ENCODE measurements around the gene GPBAR1.
A peak's percentile ranks its signal among the peaks of the same experiment; 100 is the strongest.

The GPBAR1 gene

DNA sequence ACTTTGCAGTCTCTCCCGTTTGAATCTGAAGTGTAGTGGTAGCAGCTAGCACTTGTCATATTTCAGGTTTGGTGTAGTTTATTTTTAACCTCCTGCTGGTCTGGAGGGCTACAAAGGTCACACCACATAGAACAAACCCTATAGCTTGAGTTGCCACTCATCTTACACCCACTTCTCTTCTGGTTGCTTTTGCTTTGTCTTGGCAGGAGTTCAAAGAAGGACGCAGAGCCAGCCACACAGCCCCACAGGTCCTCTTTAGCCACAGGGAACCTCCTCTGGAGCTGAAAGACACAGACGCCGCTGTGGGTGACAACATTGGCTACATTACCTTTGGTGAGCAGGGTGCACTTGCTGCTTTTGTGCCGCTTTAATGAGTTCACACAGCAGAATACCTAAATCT is 15.6 kb upstream of the GPBAR1 start:
- DNase-seq = no peak

DNA sequence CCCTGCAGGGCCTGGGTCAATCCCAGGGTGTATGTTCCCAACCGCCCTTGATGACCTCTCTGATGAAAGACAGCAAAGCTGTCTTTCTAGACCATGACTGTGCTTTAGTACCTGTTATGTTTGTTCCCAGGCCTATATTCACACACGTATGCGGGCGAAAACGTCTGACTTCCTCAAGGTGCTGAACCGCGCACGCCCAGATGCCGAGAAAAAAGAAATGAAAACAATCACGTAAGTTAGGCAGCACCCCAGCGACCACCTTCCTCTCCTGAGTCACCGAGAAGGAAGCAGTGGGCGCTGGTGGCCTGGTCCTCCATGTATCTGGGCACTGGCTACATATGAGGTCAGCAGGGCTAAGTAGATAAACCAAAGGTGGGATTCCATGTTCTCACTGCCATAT is 11.1 kb upstream of the GPBAR1 start:
- no peak for DNase-seq

- no peak for DNase-seq
Observed at GRCh38 chr2:218252509-218253231, 8.1 kb upstream of the GPBAR1 start.

DNA sequence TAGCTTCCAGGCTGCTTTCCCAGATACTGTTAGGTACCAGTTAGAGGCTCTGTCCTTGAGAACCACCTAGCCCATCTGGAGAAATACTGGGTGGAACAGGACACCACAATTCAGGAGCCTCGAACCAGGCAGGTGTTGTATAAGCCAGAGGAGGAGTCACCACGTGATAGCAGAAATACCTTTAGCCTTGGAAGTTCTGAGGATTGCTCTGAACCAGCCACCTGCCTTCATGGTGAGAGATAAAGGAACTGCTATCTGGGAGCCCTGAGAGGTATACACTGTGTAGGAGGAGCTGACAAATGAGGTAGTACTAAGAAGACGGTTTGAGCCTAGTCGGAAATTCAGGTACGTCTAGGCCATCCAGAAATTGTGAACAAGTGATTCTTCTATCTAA is 7.6 kb upstream of the GPBAR1 start:
- no peak for DNase-seq

GRCh38 chr2:218255446-218255845 is 5.4 kb upstream of the GPBAR1 start:
- no peak for DNase-seq

DNA sequence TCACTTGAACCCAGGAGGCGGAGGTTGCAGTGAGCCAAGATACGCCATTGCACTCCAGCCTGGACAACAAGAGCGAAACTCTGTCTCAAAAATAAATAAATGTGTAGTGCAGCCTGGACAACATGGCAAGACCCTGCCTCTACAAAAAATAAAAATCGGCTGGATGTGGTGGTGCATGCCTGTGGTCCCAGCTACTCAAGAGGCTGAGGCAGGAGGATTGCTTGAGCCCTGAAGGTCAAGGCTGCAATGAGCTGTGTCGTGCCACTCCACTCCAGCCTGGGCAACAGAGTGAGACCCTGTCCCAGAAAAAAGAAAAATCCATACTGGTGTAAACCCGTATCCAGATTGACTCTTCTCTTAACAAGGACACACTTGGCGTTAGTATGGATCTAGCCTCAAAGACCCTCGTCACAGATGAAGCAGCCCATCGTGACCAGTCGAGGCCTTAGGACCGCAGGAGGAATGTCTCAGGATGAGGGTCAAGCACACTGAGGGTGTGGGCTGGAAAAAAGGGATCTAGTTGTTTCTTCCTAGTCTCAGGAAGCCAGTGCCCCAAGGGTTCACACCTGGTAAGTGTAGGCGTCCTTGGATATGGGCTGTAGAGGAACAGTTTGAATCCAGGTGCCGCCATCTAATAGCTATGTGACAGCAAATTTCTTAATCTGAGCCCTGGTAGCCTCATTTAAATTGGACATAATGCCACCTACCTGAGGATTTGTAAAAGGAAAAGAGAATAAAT is 4.0 kb upstream of the GPBAR1 start:
- no peak for DNase-seq

DNA sequence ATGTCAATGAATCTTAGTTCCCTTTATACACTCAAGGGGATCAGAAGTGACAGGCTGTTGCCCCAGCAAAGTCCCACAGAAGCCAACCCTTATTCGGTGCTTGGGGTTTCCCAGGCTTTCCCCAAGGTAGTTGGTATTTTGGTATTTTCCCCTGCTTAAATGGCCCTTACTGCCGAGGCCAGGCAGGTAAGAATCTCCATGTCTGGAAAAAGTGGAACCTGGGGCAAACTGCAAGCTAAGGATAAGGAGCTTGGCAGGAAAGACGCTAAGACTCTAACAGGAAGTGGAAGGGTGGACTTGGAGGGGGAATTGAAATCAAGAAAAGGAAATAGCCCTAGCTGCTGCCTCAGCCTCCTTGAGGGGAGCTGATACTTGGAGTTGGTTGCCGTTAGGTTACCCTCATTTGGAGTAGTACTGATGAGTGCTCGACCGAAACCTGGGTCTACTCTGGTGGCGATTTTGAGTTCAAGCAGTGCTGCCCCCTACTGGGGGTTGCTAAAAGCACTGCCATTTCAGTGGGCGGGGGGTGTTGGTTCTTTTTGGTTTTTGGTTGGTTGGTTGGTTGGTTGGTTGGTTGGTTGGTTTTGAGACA is 3.3 kb upstream of the GPBAR1 start:
- no peak for DNase-seq

DNA sequence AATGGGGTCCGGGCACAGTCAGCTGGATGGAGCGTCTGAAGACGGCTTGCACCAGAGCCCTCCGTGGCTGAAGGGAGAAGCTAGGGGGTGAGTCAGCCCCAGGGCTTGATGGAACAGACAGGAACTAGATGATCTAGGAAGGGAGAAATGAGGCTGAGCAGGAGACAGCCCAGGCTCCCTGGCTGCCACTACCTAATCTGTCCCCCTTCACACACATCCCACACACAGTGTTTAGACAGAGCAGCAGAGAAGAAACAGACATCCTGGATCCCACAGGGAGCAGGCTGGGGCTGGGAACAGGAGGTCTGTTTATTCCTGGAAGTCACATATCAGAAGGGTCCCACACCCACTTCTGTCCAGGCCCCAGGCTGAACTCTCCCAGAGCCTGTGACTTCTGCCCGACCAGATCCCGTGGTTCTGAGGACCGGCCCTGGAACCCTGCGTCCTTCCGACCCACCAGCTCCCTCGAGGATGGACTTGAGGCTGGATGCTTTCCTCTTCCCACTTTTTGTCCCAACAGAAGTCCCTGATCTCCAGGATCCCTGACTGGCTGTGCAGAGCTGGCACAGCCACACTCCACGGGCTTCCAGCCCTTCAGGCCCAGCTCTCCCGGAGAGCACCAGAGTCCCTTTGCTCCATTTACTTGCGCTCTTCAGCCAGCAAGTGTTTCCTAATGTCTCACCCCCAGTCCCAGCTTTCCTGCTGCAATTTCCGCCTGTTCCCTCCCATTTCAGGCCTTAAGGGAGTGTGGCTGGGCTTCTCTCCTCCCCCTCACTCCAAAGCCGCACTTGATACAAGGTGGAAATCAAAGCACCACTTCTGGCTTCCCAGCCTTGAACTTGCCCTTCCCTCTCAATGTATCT is 1.5 kb upstream of the GPBAR1 start:
- no peak for DNase-seq

DNA sequence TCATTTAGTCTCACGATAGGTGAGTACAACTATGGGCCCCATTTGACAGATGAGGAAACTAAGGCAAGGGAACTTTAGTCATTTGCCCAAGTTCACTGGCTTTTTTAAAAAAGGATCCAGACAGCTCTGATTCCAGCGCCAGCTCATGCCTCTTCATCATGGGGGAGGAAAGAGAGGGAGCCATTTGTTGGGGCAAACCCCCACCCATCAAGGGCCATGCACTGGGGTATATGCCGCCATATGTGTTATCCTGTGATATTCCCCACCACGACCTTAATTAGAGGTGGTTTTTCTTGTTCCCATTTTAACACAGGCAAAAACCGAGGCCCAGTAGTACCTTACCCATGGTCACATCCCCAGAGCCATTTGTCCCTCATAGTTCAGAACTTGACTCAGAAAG is 649 bp upstream of the GPBAR1 start:
- DNase-seq = no peak

GRCh38 chr2:218261423-218262236 is 815 bp downstream of the GPBAR1 start:
- no peak for DNase-seq

DNA sequence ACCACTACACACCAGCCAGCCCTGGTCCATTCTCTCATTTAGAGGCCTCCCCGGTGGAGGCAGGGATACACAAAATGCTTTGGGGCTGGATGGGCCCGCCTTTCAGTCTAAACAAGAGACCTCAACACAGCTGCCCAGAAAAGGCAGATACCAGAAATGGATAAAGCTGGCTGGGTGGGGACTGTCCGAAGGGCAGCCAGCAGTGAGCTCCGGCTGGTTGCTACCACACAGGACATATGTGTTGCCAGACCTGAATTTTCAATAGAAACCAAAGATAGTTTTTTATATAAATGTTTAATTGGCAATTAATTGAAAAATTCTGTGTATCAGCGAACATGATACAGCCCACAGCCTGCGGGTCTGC is 1.4 kb downstream of the GPBAR1 start:
- no peak for DNase-seq

DNA sequence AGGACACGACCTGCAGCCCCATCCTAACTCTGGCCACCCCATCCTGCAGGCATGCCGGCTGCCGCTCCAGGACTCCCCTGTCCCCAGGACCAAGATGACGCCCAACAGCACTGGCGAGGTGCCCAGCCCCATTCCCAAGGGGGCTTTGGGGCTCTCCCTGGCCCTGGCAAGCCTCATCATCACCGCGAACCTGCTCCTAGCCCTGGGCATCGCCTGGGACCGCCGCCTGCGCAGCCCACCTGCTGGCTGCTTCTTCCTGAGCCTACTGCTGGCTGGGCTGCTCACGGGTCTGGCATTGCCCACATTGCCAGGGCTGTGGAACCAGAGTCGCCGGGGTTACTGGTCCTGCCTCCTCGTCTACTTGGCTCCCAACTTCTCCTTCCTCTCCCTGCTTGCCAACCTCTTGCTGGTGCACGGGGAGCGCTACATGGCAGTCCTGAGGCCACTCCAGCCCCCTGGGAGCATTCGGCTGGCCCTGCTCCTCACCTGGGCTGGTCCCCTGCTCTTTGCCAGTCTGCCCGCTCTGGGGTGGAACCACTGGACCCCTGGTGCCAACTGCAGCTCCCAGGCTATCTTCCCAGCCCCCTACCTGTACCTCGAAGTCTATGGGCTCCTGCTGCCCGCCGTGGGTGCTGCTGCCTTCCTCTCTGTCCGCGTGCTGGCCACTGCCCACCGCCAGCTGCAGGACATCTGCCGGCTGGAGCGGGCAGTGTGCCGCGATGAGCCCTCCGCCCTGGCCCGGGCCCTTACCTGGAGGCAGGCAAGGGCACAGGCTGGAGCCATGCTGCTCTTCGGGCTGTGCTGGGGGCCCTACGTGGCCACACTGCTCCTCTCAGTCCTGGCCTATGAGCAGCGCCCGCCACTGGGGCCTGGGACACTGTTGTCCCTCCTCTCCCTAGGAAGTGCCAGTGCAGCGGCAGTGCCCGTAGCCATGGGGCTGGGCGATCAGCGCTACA is 2.1 kb downstream of the GPBAR1 start:
- no peak for DNase-seq

DNA sequence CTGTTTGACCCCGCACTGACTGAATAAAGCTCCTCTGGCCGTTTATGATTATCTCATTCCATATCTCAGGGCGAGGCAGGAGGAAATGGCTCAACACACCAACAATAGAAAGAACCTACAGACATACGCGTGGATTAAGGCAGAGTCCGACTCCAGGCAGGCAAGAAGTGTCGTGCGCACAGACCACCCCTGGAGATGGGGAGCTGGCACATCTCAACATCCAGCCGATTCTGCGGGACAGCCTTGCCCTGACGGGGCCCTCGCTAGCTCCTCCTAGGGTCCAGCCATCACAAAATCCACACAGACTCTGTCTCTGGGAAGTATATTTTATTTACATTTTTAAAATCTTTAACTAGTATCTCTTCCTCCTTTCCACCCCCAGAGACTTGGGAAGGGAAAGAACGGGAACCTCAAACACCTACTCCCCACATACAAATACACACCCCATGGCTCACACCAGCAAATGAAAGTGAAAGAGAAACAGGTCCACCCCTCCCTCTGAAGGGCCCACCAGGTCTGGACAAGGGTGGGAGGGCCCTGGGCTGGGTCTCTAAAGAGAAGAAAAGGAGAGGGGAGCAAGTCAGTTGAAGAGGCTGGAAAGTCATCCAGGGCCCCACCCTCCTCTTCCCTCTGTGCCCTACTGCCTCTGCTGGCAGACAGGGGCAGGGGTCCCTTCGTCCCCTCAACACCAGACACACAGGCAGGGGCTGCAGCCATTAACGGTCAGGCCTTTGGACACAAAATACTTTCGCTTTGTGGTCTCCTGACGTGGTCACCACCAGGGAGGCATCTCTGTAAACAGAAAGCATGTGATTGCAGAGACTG is 3.2 kb downstream of the GPBAR1 start:
- no peak for DNase-seq

- DNase-seq = no peak
Observed at GRCh38 chr2:218264773-218265561, 4.2 kb downstream of the GPBAR1 start.

GRCh38 chr2:218265626-218266025 is 4.8 kb downstream of the GPBAR1 start:
- no peak for DNase-seq

DNA sequence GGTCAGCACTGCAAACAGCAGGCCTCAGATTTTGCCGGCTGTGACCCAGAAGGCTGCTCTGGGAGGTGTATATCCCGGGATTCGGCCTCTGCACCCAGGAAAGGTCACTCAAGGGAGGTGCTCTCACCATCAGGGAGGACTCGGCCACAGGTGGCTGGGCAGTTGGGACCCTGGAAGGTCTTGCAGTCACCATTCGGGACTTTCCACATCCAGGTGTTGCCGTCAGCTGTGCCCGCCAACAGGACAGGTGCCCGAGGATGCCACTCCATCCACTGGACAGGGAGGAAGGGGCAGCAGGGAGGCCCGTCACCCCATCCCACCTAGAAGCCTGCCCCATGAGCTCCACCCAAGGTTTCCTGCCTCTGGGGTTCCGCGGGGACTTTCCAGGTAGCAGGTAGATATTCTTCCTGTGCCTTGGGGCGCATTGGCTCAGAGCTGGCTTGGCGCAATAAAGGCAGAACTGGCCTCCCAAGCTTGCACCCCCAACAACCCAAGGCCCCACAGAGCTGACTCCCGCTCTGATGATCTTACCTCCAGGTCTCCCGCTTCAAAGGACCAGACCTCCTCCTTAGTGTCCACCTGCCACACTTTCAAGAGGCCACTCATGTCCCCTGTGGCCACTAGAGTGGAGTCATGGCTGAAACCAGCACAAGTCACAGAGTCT is 5.6 kb downstream of the GPBAR1 start:
- DNase-seq = no peak

- no peak for DNase-seq
Observed at GRCh38 chr2:218267259-218267658, 6.4 kb downstream of the GPBAR1 start.

DNA sequence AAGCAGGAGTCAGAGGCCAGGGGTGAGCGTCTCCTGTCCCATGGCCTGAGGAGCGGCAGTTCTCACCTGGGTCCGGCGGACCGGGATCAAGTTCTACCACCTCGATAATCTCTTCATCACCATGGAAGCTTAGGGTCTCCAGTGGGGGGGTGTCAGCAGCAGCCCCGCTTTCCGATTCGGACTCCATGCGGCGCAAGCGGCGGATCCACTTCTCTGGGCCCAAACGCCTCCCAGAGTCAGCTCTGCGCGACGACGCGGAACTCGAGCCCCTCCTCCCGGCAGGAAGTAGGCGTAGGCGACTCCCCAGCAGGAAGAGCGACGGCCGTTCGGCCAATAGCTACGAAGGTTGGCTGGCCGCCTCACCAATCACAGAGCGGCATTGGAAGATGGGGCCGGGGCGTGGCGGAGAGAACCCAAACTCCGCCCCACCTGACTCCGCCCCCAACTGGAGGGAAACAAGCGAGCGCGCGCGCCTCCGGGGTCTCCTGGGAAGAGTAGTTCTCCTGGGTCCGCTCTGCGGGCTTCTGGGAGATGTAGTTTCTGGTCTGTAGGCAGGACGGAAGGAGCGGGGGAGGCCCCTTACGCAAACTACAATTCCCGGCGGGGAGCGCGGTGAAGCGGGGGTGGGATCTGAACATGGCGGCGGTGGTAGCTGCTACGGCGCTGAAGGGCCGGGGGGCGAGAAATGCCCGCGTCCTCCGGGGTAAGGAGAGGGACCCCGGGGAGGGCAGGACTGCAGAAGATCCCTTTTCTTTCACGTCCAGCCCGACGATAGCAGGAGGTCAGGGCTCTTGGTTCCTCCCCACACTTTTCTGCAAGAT is 9.3 kb downstream of the GPBAR1 start, which contains the start of the genes AAMP and PNKD:
AAMP (minus strand) TSS at position 238 of the 821 bp plus-strand sequence; CDS start at position 187, 51 bp downstream.
PNKD (plus strand) TSS at position 620 of the 821 bp plus-strand sequence; CDS start at position 637, 17 bp downstream.
- peak; percentile 98 for DNase-seq

Data from NCI-H1092 (cell line).